GM21423 (cell line): Measurements from ENCODE around the gene PIGL.
"Not testable (repeated sequence)": the region's sequence is repeated elsewhere in the genome, so short reads cannot be mapped to it uniquely, and the experiment has no call there.

Source experiments
- ATAC-seq: cut with Tn5 transposase; IDR thresholded peaks from one replicate; pipeline ENCODE4 v1.9.1; 2021; ENCODE audit warnings: mild to moderate bottlenecking, moderate library complexity; ENCODE audit not compliant: unreplicated experiment

The PIGL gene

GRCh38 chr17:16304830-16305229, 87.8 kb downstream of the PIGL start:
- ATAC-seq: no peak

- no peak for ATAC-seq
These were observed 89.2 kb downstream of the PIGL start for GRCh38 chr17:16306211-16306610.

GRCh38 chr17:16312061-16312460, 95.1 kb downstream of the PIGL start:
- ATAC-seq: not testable (repeated sequence)

- ATAC-seq: no peak
These were observed 96.4 kb downstream of the PIGL start for GRCh38 chr17:16313139-16314090.

- no peak for ATAC-seq
These were observed 97.2 kb downstream of the PIGL start for GRCh38 chr17:16314189-16314588.

GRCh38 chr17:16314859-16315258, 97.8 kb downstream of the PIGL start:
- no peak for ATAC-seq

- ATAC-seq: no peak
These were observed 103.0 kb downstream of the PIGL start for GRCh38 chr17:16319969-16320368.

GRCh38 chr17:16322636-16323035, 105.6 kb downstream of the PIGL start:
- ATAC-seq: no peak

GRCh38 chr17:16325964-16326363, 109.0 kb downstream of the PIGL start:
- ATAC-seq: no peak

GRCh38 chr17:16327018-16327417, 110.0 kb downstream of the PIGL start:
- no peak for ATAC-seq

GRCh38 chr17:16328997-16329396, 112.0 kb downstream of the PIGL start:
- no peak for ATAC-seq

GRCh38 chr17:16329519-16330271, 112.7 kb downstream of the PIGL start:
- no peak for ATAC-seq

- no peak for ATAC-seq
These were observed 121.4 kb downstream of the PIGL start for GRCh38 chr17:16338391-16338790.

- ATAC-seq: no peak
These were observed 122.4 kb downstream of the PIGL start for GRCh38 chr17:16339402-16339801.

- ATAC-seq: no peak
These were observed 122.9 kb downstream of the PIGL start for GRCh38 chr17:16339959-16340358.

GRCh38 chr17:16342979-16343378, 126.0 kb downstream of the PIGL start:
- no peak for ATAC-seq

GRCh38 chr17:16343569-16343968, 126.6 kb downstream of the PIGL start:
- ATAC-seq: no peak

GRCh38 chr17:16345565-16345964, 128.6 kb downstream of the PIGL start:
- no peak for ATAC-seq

GRCh38 chr17:16346721-16347271, 129.8 kb downstream of the PIGL start:
- no peak for ATAC-seq

- no peak for ATAC-seq
These were observed 131.6 kb downstream of the PIGL start for GRCh38 chr17:16348586-16348985.

GRCh38 chr17:16349431-16349830, 132.4 kb downstream of the PIGL start:
- no peak for ATAC-seq

- no peak for ATAC-seq
These were observed 134.8 kb downstream of the PIGL start for GRCh38 chr17:16351831-16352230.
